ENCODE results near the gene KATNBL1.

- no peak for TF ChIP-seq CTCF (IDR thresholded peaks at IDR 0.05)
- TF ChIP-seq ZFX (IDR thresholded peaks at IDR 0.05; ENCODE audit: borderline replicate concordance) = no peak
Observed at GRCh38 chr15:34216527-34217270, 6.8 kb upstream of the KATNBL1 start.
